ENCODE results near the gene CEP131.

CEP131 gene

GRCh38 chr17:81243333-81243664, 20.5 kb upstream of the CEP131 start:
- DNase-seq (ENCODE audit: insufficient read length, low spot score): no peak
- FAIRE-seq: no peak
- TF ChIP-seq, protein P1, sequence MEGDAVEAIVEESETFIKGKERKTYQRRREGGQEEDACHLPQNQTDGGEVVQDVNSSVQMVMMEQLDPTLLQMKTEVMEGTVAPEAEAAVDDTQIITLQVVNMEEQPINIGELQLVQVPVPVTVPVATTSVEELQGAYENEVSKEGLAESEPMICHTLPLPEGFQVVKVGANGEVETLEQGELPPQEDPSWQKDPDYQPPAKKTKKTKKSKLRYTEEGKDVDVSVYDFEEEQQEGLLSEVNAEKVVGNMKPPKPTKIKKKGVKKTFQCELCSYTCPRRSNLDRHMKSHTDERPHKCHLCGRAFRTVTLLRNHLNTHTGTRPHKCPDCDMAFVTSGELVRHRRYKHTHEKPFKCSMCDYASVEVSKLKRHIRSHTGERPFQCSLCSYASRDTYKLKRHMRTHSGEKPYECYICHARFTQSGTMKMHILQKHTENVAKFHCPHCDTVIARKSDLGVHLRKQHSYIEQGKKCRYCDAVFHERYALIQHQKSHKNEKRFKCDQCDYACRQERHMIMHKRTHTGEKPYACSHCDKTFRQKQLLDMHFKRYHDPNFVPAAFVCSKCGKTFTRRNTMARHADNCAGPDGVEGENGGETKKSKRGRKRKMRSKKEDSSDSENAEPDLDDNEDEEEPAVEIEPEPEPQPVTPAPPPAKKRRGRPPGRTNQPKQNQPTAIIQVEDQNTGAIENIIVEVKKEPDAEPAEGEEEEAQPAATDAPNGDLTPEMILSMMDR (IDR thresholded peaks at IDR 0.05; ENCODE audit: insufficient read depth, missing control alignments): no peak

DNA sequence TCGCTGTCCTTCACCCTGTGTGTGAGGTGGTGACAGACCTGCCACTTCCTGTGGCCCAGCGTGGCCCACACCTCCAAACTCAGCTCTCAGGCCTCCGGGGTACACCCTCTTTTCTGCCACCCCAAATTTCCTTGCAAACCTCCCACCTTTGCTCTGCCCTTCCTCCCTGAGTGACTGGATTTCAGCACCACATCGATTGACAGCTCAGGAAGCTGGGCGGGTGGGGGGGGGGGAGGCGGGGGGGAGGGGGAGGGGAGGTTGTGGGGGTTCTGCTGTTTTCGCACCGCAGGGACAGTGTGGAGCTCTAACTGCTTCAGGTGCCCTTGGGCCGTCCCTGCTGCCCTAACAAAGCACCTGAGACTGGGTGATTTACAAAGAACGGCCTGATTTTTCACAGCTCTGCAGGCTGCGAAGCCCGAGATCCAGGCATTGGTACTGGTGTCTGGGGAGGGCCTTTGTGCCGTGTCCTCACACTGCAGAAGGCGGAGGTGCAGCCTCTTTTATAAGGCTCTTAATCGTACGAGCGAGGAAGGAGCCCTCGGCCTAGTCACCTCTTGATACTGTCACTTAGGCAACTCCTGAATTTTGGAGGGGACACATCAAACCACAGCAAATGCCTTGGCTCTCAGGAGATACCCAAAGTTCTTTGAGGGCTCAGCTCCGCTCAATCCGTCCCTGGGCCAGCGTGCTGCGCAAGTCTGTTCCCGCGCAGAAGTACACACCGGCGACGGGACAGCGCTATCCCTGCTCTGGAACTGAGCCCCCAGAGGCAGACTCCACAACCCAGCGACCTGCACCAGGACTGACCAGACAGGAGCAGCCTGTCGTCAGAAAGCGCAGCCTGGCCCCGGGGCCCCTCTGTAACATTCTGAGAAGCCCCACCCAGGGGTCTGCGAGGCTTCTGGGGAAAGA, 19.9 kb upstream of the CEP131 start:
- no peak for FAIRE-seq
- TF ChIP-seq, protein P1 (IDR thresholded peaks at IDR 0.05; ENCODE audit: insufficient read depth, missing control alignments): no peak
- DNase-seq (ENCODE audit: insufficient read length, low spot score): no peak

DNA sequence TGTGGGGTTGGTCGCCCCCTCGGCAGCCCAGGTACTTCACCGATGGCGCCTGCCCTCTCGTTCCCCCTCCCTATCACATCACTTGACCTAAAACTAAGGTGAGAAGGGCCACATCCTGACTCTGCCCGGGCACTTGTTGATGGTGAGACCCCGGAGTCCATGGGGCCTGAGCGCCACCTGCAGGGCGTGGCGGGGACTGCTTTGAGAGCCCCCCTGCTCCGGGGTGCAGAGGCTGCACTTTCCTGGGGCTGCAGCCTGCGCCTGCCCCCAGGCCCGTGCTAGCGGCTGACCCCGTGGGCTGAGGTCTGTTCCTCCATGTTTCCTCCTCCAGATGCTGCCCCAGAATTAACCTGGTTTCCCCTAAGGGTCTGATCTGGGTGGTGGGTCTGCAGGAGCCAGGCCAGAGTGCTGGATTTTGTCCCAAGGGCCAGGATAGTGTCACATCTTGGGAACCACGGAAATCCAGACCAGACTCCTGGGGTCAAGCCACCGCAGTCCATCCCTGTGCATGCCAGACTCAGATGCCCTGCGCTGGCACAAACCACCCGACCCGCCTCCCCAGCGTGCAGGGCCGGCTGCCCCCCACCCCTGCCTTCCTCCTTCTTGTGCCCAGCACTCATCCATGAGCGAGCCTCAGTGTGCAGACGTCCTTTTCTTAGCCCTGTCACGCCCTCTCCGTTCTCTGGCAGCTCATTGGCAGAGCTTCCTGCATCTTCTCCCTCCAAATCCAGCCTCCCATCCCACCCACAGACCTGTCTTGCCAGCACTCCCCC, 19.1 kb upstream of the CEP131 start:
- TF ChIP-seq, protein P1 (IDR thresholded peaks at IDR 0.05; ENCODE audit: insufficient read depth, missing control alignments): peak; percentile 88
- FAIRE-seq (no peak), DNase-seq (ENCODE audit: insufficient read length, low spot score) (peak; percentile 81)

GRCh38 chr17:81241203-81241602, 18.4 kb upstream of the CEP131 start:
- TF ChIP-seq, protein P1 (IDR thresholded peaks at IDR 0.05; ENCODE audit: insufficient read depth, missing control alignments): no peak
- FAIRE-seq: no peak
- no peak for DNase-seq (ENCODE audit: insufficient read length, low spot score)

DNA sequence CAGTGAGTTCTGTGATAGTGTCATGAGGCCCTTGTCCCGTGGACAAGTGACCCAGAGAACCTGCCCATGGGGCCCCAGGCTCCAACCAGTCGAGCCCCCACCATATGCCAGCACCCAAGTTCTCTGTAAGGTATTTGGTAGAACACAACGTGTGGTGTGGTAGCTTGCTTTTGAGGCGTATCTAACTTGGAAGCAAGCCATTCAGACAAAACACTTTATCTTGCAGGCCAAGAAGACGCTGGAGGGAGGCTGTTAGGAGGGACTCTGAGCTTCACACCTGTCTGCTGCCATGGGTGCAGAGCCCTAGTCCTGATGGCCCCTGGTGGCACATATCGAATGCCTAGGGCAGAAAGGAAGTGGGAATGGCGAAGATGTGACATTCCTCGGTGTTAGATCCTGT, 18.0 kb upstream of the CEP131 start:
- DNase-seq (ENCODE audit: insufficient read length, low spot score) (no peak), FAIRE-seq (no peak)
- TF ChIP-seq, protein P1 (IDR thresholded peaks at IDR 0.05; ENCODE audit: insufficient read depth, missing control alignments): no peak

GRCh38 chr17:81239714-81240555, 17.2 kb upstream of the CEP131 start:
- TF ChIP-seq, protein P1 (IDR thresholded peaks at IDR 0.05; ENCODE audit: insufficient read depth, missing control alignments): no peak
- FAIRE-seq: no peak
- no peak for DNase-seq (ENCODE audit: insufficient read length, low spot score)
